ENCODE measurements around the gene OR5C1. TPM values are rescaled to one million over a fixed set of nuclear protein-coding genes. Genes with fewer than 3 reads are reported as not detected.
"Not testable (repeated sequence)": the region's sequence is repeated elsewhere in the genome, so short reads cannot be mapped to it uniquely, and the experiment has no call there.

The OR5C1 gene
- total RNA-seq, 1 experiment from 2014 or later: not detected

DNA sequence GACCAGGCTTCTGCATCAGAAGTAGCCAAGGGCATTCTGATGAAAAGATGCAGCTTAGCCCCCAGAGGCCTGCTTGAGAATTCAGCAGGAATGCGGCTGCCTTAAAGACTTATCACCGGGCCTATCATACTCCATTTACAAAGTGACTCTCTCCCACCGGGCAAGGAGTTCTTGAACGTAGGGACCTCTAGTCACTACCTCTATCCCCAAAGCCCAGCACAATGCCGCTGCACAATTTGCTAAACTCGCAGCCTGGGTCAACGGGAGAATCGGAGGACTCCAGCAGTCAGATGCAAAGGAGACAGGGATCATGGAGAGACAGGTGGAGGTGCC lies 39.0 kb downstream of the OR5C1 start:
- H3K27me3 Mint-ChIP-seq (ENCODE audit: low read depth): no peaks in the 10 kb centered on the region
- Histone ChIP-seq H3K18ac (ENCODE audit: insufficient read length, low read depth, low read length) (peak overlapping the region; percentile 62), H3K27me3 (ENCODE audit: insufficient read depth, low read length) (no peaks in the 10 kb centered on the region), H3K56ac (ENCODE audit: insufficient read length, low read depth, low read length) (no peak overlapping the region), H3K4me1 (ENCODE audit: insufficient read depth, low read length) (no peaks in the 10 kb centered on the region), H4K5ac (ENCODE audit: insufficient read length, low read depth, low read length) (no peak overlapping the region), H3K23ac (ENCODE audit: insufficient read length, low read depth, low read length) (no peak overlapping the region), H4K91ac (ENCODE audit: insufficient read length, low read depth, low read length) (no peak overlapping the region), H2AK5ac (ENCODE audit: insufficient read length, low read length) (no peak overlapping the region), H3K14ac (ENCODE audit: insufficient read depth, low read length) (0 out of 2 replicates have a peak overlapping the region, but pooled peaks have one; percentile 84), H3K23me2 (ENCODE audit: insufficient read length, low read depth, low read length, poor library complexity, severe bottlenecking) (peaks cover 6% of the 10 kb centered on the region), H3K4ac (ENCODE audit: low read depth, low read length) (no peak overlapping the region; the same call in 1 of the 2 replicates), H3K79me2 (ENCODE audit: insufficient read depth, low read length) (peaks cover 12% of the 10 kb centered on the region; the same call in 1 of the 2 replicates), H2BK12ac (ENCODE audit: insufficient read length, low read depth, low read length) (no peak overlapping the region), H2BK5ac (ENCODE audit: insufficient read length, low read length) (no peak overlapping the region), H3K9ac (ENCODE audit: extremely low read depth, insufficient read length, low read length) (peak overlapping the region; percentile 88), H3K79me1 (ENCODE audit: insufficient read depth, low read depth, low read length, poor library complexity, severe bottlenecking) (peaks cover 11% of the 10 kb centered on the region), H3T11ph (ENCODE audit: low read length) (no peak overlapping the region), H3K27ac (ENCODE audit: insufficient read length, low read depth, low read length) (peak overlapping the region; percentile 63), H2BK120ac (ENCODE audit: low read depth, low read length, poor library complexity, severe bottlenecking) (no peak overlapping the region), H2AFZ (ENCODE audit: low read length) (no peak overlapping the region), H2BK15ac (ENCODE audit: low read depth, low read length) (no peak overlapping the region), H3K9me3 (ENCODE audit: control insufficient read depth, low read depth, low read length) (no peaks in the 10 kb centered on the region), H2BK20ac (ENCODE audit: low read depth, low read length, poor library complexity, severe bottlenecking) (no peak overlapping the region), H3K4me2 (ENCODE audit: insufficient read depth, insufficient read length, low read length) (peak overlapping the region; percentile 98), H4K8ac (replicated peaks; ENCODE audit: insufficient read length, low read depth, low read length) (no peak overlapping the region), H4K20me1 (ENCODE audit: control insufficient read depth, insufficient read depth, insufficient read length) (no peaks in the 10 kb centered on the region)
- TF ChIP-seq, protein P1, sequence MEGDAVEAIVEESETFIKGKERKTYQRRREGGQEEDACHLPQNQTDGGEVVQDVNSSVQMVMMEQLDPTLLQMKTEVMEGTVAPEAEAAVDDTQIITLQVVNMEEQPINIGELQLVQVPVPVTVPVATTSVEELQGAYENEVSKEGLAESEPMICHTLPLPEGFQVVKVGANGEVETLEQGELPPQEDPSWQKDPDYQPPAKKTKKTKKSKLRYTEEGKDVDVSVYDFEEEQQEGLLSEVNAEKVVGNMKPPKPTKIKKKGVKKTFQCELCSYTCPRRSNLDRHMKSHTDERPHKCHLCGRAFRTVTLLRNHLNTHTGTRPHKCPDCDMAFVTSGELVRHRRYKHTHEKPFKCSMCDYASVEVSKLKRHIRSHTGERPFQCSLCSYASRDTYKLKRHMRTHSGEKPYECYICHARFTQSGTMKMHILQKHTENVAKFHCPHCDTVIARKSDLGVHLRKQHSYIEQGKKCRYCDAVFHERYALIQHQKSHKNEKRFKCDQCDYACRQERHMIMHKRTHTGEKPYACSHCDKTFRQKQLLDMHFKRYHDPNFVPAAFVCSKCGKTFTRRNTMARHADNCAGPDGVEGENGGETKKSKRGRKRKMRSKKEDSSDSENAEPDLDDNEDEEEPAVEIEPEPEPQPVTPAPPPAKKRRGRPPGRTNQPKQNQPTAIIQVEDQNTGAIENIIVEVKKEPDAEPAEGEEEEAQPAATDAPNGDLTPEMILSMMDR (conservative IDR thresholded peaks at IDR 0.05): no peak
- H3K9me3 Mint-ChIP-seq: no peaks in the 10 kb centered on the region
- no peak for DNase-seq
- peaks cover 10 to 32% (median 26%) of the 10 kb centered on the region in 3 experiments; a peak in 6 of 7 replicates for H3K36me3 Mint-ChIP-seq (ENCODE audit: insufficient read depth in 1 of 3, low read depth in 3 of 3)
- peak overlapping the region; percentile 98 to 100 (median 99) for H3K27ac Mint-ChIP-seq
- no CpG with 5 or more reads among the region's 8 CpGs for WGBS (ENCODE audit: extremely low coverage, insufficient read length, low lambda C conversion rate)
- H3K4me1 Mint-ChIP-seq: peaks cover 10 to 14% of the 10 kb centered on the region in 2 experiments
- H3K4me3 Mint-ChIP-seq: peak overlapping the region; percentile 100

DNA sequence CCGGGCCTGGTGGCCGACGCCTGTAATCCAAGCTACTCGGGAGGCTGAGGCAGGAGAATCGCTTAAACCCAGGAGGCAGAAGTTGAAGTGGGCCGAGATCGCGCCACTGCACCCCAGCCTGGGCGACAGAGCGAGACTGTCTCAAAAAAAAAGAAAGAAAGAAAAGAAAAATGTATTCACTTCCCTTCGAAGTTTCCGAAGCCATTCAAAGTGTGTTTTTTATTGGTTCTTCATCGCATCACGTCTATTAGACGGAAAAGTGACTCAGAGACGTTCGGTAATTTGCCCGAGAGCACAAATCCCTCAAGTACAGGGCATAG lies 40.2 kb downstream of the OR5C1 start:
- H4K20me1 ChIP-seq (ENCODE audit: control insufficient read depth, insufficient read depth, insufficient read length); H3K9me3 Mint-ChIP-seq; H3K14ac ChIP-seq (ENCODE audit: insufficient read depth, low read length); H3K27me3 ChIP-seq (ENCODE audit: insufficient read depth, low read length); H4K5ac ChIP-seq (ENCODE audit: insufficient read length, low read depth, low read length); H2AK5ac ChIP-seq (ENCODE audit: insufficient read length, low read length); H4K8ac ChIP-seq (replicated peaks; ENCODE audit: insufficient read length, low read depth, low read length); H3K23me2 ChIP-seq (ENCODE audit: insufficient read length, low read depth, low read length, poor library complexity, severe bottlenecking); H3K9ac ChIP-seq (ENCODE audit: extremely low read depth, insufficient read length, low read length); H2BK12ac ChIP-seq (ENCODE audit: insufficient read length, low read depth, low read length); H2BK5ac ChIP-seq (ENCODE audit: insufficient read length, low read length); H3K9me3 ChIP-seq (ENCODE audit: control insufficient read depth, low read depth, low read length); DNase-seq; H3K4me2 ChIP-seq (ENCODE audit: insufficient read depth, insufficient read length, low read length); H2BK20ac ChIP-seq (ENCODE audit: low read depth, low read length, poor library complexity, severe bottlenecking); H3K27me3 Mint-ChIP-seq (ENCODE audit: low read depth); H3T11ph ChIP-seq (ENCODE audit: low read length); H3K27ac ChIP-seq (ENCODE audit: insufficient read length, low read depth, low read length); H2BK120ac ChIP-seq (ENCODE audit: low read depth, low read length, poor library complexity, severe bottlenecking); H3K4ac ChIP-seq (ENCODE audit: low read depth, low read length); H2AFZ ChIP-seq (ENCODE audit: low read length); H3K56ac ChIP-seq (ENCODE audit: insufficient read length, low read depth, low read length); H4K91ac ChIP-seq (ENCODE audit: insufficient read length, low read depth, low read length); H3K23ac ChIP-seq (ENCODE audit: insufficient read length, low read depth, low read length); H3K18ac ChIP-seq (ENCODE audit: insufficient read length, low read depth, low read length); H3K4me1 ChIP-seq (ENCODE audit: insufficient read depth, low read length); H2BK15ac ChIP-seq (ENCODE audit: low read depth, low read length): not testable (repeated sequence)
- peaks cover 12% of the 10 kb centered on the region; the same call in 1 of the 2 replicates for H3K79me2 ChIP-seq (ENCODE audit: insufficient read depth, low read length)
- no CpG with 5 or more reads among the region's 18 CpGs for WGBS (ENCODE audit: extremely low coverage, insufficient read length, low lambda C conversion rate)
- H3K27ac Mint-ChIP-seq: peak overlapping the region in 2 of 3 experiments; percentile 68 to 100; a peak in 2 of 7 replicates
- peaks cover 6 to 23% (median 21%) of the 10 kb centered on the region in 3 experiments; a peak in 6 of 7 replicates for H3K36me3 Mint-ChIP-seq (ENCODE audit: insufficient read depth in 1 of 3, low read depth in 3 of 3)
- peak overlapping the region; percentile 100 for H3K4me3 Mint-ChIP-seq
- peaks cover 11% of the 10 kb centered on the region for H3K79me1 ChIP-seq (ENCODE audit: insufficient read depth, low read depth, low read length, poor library complexity, severe bottlenecking)
- peaks cover 10 to 14% of the 10 kb centered on the region in 2 experiments for H3K4me1 Mint-ChIP-seq

Measured in H9 (cell line).